Loucy (cell line): ENCODE results near the gene TKT.

Experiments used
- H2AFZ ChIP-seq: fragments of 200-600 bp; sonication (generic); 2 replicates; pipeline ENCODE4 v1.6.0; 2016; ENCODE audit warnings: antibody characterized with exemption, mild to moderate bottlenecking, low read length, moderate library complexity
- H3F3A ChIP-seq: fragments of 200-600 bp; 2 replicates; pipeline ENCODE4 v1.6.0; 2016; ENCODE audit warnings: antibody characterized with exemption, low read depth, mild to moderate bottlenecking
- H3K27me3 ChIP-seq: fragments of 200-600 bp; sonication (generic); 2 replicates; pipeline ENCODE4 v1.6.1; 2014; ENCODE audit warnings: low read length, mild to moderate bottlenecking; ENCODE audit not compliant: insufficient read depth, poor library complexity, severe bottlenecking
- H3K36me3 ChIP-seq: fragments of 200-600 bp; sonication (generic); 2 replicates; pipeline ENCODE4 v1.6.1; 2016; ENCODE audit warnings: low read length; ENCODE audit not compliant: insufficient read depth
- H3K4me1 ChIP-seq: fragments of 200-600 bp; sonication (generic); 2 replicates; pipeline ENCODE4 v1.5.1; 2014; ENCODE audit warnings: low read length, mild to moderate bottlenecking; ENCODE audit not compliant: insufficient read depth, poor library complexity, severe bottlenecking
- H3K4me2 ChIP-seq: fragments of 200-600 bp; sonication (generic); 2 replicates; pipeline ENCODE4 v1.6.0; 2014; ENCODE audit warnings: antibody characterized with exemption, low read length, low read depth, mild to moderate bottlenecking; ENCODE audit not compliant: poor library complexity, severe bottlenecking
- H3K4me3 ChIP-seq: fragments of 200-600 bp; sonication (generic); 2 replicates; pipeline ENCODE4 v1.5.1; 2014; ENCODE audit warnings: low read length, mild to moderate bottlenecking, mixed read lengths; ENCODE audit not compliant: poor library complexity, severe bottlenecking
- H3K79me2 ChIP-seq: fragments of 200-600 bp; sonication (generic); 2 replicates; pipeline ENCODE4 v1.6.1; 2014; ENCODE audit warnings: low read length; ENCODE audit not compliant: insufficient read depth
- H3K9ac ChIP-seq: fragments of 200-600 bp; sonication (generic); 2 replicates; pipeline ENCODE4 v1.6.0; 2014; ENCODE audit warnings: mild to moderate bottlenecking, low read depth, low read length, moderate library complexity; ENCODE audit not compliant: poor library complexity, severe bottlenecking
- H3K9me2 ChIP-seq: fragments of 200-600 bp; sonication (generic); replicated peaks from 2 replicates; pipeline ENCODE4 v1.6.1; 2016; ENCODE audit warnings: low read depth, low read length, mixed read lengths
- H3K9me3 ChIP-seq: fragments of 200-600 bp; sonication (generic); 2 replicates; pipeline ENCODE4 v1.6.1; 2014; ENCODE audit warnings: mild to moderate bottlenecking, antibody characterized with exemption, low read length, low read depth; ENCODE audit not compliant: insufficient read depth
- H4K20me1 ChIP-seq: fragments of 200-600 bp; sonication (generic); 2 replicates; pipeline ENCODE4 v1.6.0; 2014; ENCODE audit warnings: antibody characterized with exemption, low read length, mild to moderate bottlenecking; ENCODE audit not compliant: insufficient read depth, poor library complexity, severe bottlenecking
- CTCF ChIP-seq: fragments of 200-600 bp; sonication (generic); conservative IDR thresholded peaks from 2 replicates; pipeline ENCODE4 v1.5.1; 2014; ENCODE audit warnings: mild to moderate bottlenecking, antibody characterized with exemption, low read length
- EZH2phosphoT487 ChIP-seq: fragments of 200-600 bp; IDR thresholded peaks from 2 replicates; pipeline ENCODE4 v1.6.1; 2018; ENCODE audit warnings: antibody characterized with exemption, mild to moderate bottlenecking, moderate library complexity, borderline replicate concordance

TKT gene

GRCh38 chr3:53258600-53259426 is 3.0 kb upstream of the TKT start:
- H3K4me1 ChIP-seq, result peaks cover 10% of the 10 kb centered on the region
- peaks cover 19% of the 10 kb centered on the region for H3K79me2 ChIP-seq
- no peaks in the 10 kb centered on the region for H3K27me3 ChIP-seq
- H3F3A ChIP-seq, result no peaks in the 10 kb centered on the region
- TF ChIP-seq EZH2phosphoT487 (no peak), CTCF (no peak)
- no peak overlapping the region for H2AFZ ChIP-seq
- H4K20me1 ChIP-seq, result peaks cover 16% of the 10 kb centered on the region
- H3K9ac ChIP-seq, result no peak overlapping the region
- no peak overlapping the region for H3K4me3 ChIP-seq
- no peak overlapping the region for H3K4me2 ChIP-seq
- H3K9me2 ChIP-seq, result no peaks in the 10 kb centered on the region
- no peaks in the 10 kb centered on the region for H3K36me3 ChIP-seq
- H3K9me3 ChIP-seq, result no peaks in the 10 kb centered on the region

GRCh38 chr3:53257465-53257864 is 1.6 kb upstream of the TKT start:
- Histone ChIP-seq H3F3A (no peaks in the 10 kb centered on the region), H3K9me3 (no peaks in the 10 kb centered on the region), H3K9ac (no peak overlapping the region), H3K9me2 (no peaks in the 10 kb centered on the region), H3K4me3 (no peak overlapping the region), H3K36me3 (no peaks in the 10 kb centered on the region), H3K4me1 (peaks cover 21% of the 10 kb centered on the region), H2AFZ (no peak overlapping the region), H3K27me3 (no peaks in the 10 kb centered on the region), H3K4me2 (no peak overlapping the region), H4K20me1 (peaks cover 29% of the 10 kb centered on the region), H3K79me2 (peaks cover 33% of the 10 kb centered on the region)
- no peak for TF ChIP-seq CTCF
- TF ChIP-seq EZH2phosphoT487, result no peak

- peaks cover 26% of the 10 kb centered on the region for H3K4me1 ChIP-seq
These were observed 858 bp upstream of the TKT start for GRCh38 chr3:53256704-53257055.

More at GRCh38 chr3:53256704-53257055, 858 bp upstream of the TKT start:
- Histone ChIP-seq H4K20me1 (peaks cover 34% of the 10 kb centered on the region), H3K9ac (no peak overlapping the region), H2AFZ (no peak overlapping the region), H3K4me3 (no peak overlapping the region), H3F3A (no peaks in the 10 kb centered on the region), H3K9me3 (no peaks in the 10 kb centered on the region), H3K79me2 (peaks cover 40% of the 10 kb centered on the region), H3K4me2 (no peak overlapping the region), H3K36me3 (no peaks in the 10 kb centered on the region), H3K27me3 (no peaks in the 10 kb centered on the region), H3K9me2 (no peaks in the 10 kb centered on the region)
- TF ChIP-seq CTCF (no peak), EZH2phosphoT487 (no peak)
